GM18951 (cell line): ENCODE data around the gene LAPTM5.
A peak's percentile ranks its signal among the peaks of the same experiment; 100 is the strongest.

Experiments
- POLR2A ChIP-seq: IDR thresholded peaks from 4 replicates; pipeline ENCODE4 v1.6.1; 2011; ENCODE audit warnings: mild to moderate bottlenecking; ENCODE audit not compliant: insufficient read length, insufficient read depth; ENCODE audit errors: extremely low read depth
- in situ Hi-C: fragments of 300-500 bp; cut with MboI; formaldehyde crosslinking; loops from one replicate; pipeline ENCODE4 v1.12.0; 2022; ENCODE audit warnings: low sequenced_read_pairs, mixed read lengths, inconsistent platforms; ENCODE audit not compliant: unreplicated experiment

LAPTM5 gene

DNA sequence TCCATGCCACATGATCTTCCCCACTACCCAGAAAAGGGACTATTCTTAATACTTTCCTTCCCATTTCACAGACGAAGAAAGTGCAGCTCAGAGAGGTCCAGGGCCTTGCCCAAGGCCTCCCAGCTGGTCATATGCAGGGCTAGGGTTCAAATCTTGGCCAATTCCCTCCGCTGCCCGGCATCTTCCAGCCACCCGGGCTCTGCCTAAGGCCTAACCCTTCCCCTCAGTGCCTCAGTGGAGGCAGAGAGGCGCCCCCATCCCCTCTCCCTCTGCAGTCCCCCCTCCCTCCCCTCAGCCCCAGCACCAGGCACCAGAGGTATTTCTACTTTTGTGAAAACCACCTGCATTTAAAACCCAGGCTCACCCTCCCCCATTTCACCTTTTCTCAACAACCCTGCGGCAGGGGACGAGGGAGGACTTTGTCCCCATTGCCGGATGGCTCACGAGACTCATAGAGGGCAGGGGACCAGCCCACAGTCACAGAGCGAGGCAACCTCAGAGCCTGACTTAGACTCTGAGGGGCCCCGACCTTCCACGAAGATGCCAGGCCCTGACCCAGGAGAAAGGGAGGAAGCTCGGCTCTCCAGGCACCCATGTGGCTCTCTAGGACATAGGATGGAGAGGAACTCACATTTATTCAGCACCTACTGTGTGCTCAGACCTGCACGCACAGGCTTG, 12.3 kb downstream of the LAPTM5 start:
- in situ Hi-C loops: no loop called here
- peak; percentile 33 for TF ChIP-seq POLR2A

DNA sequence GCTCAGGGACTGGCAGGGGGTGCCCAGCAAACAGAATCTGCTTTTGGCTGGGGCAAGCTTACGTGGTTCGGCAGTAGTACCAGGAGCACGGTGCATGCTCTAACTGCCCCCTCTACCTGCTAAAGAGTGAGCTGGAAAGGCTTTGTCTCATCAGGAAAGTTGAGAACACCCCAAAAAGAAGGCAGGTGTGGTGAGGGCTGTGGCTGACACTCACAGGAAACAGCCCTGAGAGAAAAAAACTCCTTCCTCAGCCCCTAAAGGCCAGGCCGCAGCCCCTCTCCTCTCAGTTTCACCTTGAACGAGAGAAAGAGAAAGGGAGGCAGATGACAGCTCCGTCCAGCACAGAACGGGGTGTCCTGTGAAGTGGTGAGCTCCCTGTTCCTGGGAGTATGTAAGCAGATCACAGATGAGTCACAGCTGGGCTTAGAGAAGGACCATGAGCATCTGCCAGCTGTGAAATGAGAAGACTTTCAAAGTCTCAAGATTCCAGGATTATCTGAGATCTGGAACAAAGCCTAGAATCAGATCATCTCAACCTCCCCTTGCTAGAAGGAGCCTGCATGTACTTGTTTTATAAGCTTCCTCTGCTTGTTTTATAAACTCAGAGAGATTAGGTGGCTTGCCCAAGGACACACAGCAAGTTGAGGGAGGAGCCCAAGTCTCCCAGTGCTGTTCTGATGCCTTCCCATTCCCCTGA, 13.4 kb downstream of the LAPTM5 start:
- peak; percentile 49 for TF ChIP-seq POLR2A
- in situ Hi-C loops: no loop called here

DNA sequence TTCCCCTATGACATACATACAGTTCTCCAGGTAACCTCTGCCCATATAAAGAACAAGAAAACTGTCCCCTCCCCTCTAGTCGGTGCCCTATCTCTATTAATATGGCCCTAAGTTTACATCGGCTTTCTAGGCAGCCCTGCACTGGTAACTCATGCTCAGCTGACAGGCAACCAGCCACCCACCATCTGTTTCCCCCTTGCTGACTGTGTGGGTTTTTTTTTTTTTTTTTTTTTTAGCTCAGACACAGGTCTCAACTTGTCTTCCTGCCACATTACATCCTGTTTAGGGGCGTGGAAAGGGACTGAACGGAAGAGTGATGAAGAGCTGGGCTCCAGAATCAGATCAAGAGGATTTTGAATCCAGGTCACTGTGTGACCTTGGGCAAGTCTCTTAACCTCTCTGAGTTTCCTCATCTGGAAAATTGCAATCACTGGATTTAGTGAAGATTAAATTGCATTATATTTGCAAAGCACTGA, 14.0 kb downstream of the LAPTM5 start:
- no peak for TF ChIP-seq POLR2A
- in situ Hi-C loops: no loop called here

DNA sequence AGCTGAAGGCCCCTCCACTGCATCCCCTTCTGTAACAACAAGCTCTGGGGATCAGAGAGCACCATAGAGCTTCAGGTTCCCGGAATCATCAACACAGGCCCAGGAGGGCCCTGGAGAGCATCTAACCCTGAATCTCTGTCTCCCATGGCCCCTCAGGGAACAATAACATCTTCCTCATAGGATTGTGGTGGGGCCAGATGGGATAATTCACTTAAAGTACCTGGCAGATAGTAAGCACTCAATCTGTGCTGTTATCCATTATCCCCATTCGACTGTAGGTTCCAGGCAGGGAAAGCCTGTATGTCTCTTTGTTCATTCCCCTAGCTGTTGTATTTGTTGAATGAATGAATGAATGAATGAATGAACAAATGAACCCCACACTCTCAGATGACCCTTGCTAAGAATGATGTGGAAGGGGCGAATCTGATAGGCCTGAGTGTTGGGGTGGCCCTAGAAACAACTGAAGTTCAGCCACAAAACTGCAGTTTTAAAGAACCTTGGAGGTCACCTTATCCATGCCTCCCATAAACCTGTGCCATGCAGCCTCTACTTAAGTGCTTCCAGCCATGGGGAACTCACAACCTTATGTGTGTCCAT, 14.5 kb downstream of the LAPTM5 start:
- in situ Hi-C loops: no loop called here
- TF ChIP-seq POLR2A: no peak

DNA sequence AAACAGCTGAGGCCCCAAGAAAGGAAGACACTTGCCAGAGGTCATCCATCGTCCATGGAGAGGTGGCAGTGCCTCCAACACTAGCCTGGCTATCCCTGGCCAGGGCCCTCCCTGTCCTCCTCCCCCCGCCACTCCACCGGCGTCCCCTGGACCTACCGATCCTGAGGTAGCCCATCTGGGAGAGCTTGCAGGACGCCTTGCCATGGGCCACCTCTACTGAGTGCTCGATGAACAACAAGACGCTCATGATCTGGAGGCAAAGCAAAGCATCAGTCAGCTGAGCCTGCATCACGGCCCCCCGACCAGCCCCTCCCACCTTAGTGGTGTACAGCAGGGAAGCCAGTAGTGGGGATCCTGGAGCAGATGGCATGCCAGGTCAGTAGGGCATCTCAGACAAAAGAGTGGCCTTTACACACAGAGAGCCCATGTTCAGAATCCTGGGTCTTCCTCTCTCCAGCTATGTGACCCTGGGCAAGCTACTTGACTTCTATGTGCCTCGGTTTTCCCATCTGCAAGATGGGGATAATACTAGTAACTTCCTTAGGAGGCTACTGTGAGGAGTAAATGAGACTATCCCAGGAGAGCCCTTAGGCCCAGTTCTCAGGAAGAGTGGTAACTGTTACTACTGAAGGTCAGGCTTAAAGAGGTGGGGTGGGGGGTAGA, 15.1 kb downstream of the LAPTM5 start:
- no peak for TF ChIP-seq POLR2A
- in situ Hi-C loops: no loop called here

DNA sequence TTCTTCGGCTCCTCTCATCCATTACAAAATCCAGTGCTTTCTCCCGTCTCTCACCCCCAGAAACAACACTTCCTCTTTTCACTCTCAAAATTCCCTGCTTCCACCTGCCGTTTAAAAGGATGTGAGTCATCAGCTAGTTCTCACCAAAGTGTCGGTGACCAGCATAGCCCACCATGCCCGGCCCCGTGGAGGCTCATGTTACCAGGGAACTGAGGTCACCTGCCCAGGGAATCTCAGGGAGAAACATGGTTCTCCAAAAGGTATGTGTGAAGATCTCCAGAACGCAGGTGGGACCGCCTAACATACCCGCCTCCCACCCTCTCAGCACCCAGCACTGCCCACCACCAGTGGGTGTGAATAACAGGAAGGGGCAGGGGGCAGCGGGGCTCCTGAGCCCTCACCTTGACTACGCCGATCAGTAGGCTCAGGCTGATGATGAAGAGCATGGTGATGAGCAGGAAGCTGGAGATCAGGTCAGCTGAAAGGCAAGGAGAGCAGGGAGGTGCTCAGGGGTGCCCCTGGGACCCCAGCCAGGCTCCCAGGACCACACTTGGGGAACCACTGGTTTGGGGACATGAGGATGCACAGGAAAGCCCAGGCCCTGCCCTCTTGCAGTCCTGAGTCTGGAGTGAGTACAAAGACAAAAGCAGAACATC, 16.2 kb downstream of the LAPTM5 start:
- TF ChIP-seq POLR2A: no peak
- in situ Hi-C loops: no loop called here

DNA sequence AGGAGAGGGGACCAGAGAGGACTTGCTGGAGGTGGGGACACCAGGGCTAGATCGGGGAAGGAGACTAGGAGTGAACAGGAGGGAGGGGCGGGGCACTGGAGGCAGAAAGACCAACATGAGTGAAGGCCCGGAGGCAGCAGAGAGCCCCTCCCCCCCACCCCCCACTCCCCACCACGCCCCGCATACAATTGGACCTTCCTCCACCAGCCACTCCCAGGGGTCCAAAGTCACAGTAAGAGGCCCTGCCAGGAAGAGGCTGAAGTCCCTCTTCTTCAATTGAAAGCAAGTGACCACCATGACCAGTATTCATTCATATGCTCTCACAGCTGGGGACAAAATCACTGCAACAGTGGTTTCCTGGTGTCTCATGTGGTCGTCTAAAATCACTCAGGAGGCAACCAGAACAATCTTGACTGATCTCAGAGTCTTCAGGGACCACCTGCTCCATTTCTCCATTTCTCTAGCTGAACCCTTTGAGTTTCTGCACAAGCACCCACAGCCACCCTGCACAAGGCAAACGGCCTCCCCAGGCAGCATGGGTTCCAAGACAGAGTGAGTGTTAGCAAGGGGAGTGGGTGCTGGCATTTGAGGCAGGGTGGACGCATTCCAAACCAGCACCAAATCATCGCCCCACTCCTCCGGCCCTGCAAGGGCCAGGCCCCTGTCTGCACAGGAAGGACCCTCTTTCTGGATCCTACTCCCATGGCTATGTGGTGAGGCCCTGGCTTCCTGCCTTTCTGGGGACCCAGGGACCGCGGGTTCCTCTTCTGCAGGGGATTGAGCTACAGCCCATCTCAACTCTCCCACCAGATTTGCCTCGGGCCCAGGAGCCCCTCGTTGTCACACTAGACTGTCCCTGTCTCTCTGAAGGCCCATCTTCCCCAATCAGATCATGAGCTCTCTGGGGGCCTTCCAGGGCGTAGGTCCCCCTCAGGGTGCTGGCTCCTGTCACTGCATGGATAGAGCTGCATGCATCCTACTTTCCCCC, 17.0 kb downstream of the LAPTM5 start:
- TF ChIP-seq POLR2A: peak; percentile 22
- in situ Hi-C loops: no loop called here

DNA sequence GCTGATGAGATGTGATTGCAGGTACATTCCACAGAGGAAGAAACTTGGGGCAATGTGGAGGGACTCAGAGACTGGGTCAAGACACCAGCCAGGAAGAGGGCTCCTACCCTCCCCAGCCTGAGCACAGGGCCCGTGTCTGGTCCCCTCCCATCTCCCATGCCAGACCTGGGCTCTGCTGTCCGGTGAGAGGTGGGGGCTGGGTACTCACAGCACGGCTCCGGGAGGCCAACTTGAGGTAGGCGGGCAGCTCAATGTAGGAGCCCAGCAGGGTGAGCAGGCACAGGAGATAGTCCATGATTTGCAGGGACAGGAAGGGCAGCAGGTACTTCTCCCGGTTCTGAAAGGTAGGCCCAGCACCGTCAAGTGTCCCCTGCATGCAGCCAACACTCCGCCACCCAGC, 18.0 kb downstream of the LAPTM5 start:
- no peak for TF ChIP-seq POLR2A
- in situ Hi-C loops: no loop called here

GRCh38 chr1:30738715-30739559, 18.6 kb downstream of the LAPTM5 start:
- in situ Hi-C loops: no loop called here

DNA sequence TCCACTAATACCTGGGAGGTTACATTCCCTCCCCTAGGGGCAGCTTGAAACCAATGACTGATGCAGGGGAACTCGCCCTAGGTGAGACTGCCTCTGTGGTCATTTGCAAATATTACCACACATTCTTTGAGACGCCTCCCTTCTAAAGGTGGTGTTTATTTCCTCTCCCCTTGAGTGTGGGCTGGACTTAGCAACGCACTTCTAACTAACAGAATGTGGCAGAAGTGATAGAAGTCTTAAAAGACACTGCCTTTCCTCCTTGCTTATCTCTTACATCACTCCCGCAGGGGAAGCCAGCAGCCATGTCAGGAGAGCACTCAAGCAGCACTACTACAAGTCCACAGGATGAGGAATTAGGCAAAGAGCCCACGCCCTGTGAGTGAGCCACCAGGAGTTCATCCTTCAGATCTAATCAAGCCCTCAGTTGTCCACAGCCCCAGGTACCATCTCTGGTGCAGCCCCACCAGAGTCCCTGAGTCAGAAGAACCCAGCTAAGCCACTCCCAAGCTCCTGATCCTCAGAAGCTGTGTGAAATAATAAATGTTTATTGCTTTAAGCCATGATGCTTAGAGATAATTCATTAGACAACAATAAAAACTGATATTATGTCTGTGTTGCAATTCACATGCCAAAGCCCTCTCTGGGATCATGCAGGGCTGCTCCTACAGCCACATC, 19.4 kb downstream of the LAPTM5 start:
- in situ Hi-C loops: no loop called here

More at GRCh38 chr1:30738715-30739559, 18.6 kb downstream of the LAPTM5 start:
- TF ChIP-seq POLR2A: no peak

More for the DNA sequence above, 19.4 kb downstream of the LAPTM5 start:
- TF ChIP-seq POLR2A: no peak
